Measurements from ENCODE around the gene SOCS1. TPM values are rescaled to one million over a fixed set of nuclear protein-coding genes. Genes with fewer than 3 reads are reported as not detected.

The SOCS1 gene
- total and polyA plus RNA-seq, 9 of the 15 experiments (the other 6 are each of a cell fraction or from before 2014, with no cell fraction given), result 0.04 to 7.5 (median 2.3) TPM

DNA sequence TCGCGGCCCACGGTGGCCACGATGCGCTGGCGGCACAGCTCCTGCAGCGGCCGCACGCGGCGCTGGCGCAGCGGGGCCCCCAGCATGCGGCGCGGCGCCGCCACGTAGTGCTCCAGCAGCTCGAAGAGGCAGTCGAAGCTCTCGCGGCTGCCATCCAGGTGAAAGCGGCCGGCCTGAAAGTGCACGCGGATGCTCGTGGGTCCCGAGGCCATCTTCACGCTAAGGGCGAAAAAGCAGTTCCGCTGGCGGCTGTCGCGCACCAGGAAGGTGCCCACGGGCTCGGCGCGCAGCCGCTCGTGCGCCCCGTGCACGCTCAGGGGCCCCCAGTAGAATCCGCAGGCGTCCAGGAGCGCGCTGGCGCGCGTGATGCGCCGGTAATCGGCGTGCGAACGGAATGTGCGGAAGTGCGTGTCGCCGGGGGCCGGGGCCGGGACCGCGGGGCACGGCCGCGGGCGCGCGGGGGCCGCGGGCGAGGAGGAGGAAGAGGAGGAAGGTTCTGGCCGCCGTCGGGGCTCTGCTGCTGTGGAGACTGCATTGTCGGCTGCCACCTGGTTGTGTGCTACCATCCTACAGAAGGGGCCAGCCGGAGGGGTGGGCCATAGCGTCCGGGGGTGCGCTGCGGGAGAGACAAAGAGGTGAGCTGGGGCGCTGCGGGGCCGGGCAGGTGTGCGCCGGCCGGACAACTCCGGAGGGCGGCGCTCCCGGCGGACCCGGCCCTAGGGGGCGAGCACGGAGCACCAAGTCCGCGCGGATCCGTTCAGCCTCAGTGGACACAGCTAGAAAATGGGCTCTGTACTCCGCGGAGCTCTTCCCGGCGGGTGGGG lies 879 bp downstream of the SOCS1 start (continued):
- TF ChIP-seq USF2 (CRISPR knock-in tag; IDR thresholded peaks at IDR 0.05), result no peak
- TF ChIP-seq, protein P1, sequence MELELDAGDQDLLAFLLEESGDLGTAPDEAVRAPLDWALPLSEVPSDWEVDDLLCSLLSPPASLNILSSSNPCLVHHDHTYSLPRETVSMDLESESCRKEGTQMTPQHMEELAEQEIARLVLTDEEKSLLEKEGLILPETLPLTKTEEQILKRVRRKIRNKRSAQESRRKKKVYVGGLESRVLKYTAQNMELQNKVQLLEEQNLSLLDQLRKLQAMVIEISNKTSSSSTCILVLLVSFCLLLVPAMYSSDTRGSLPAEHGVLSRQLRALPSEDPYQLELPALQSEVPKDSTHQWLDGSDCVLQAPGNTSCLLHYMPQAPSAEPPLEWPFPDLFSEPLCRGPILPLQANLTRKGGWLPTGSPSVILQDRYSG (tag; conservative IDR thresholded peaks at IDR 0.05; ENCODE audit: low read depth), result peak; percentile 81; the same call in 1 of the 2 replicates
- TF ChIP-seq, protein P2, sequence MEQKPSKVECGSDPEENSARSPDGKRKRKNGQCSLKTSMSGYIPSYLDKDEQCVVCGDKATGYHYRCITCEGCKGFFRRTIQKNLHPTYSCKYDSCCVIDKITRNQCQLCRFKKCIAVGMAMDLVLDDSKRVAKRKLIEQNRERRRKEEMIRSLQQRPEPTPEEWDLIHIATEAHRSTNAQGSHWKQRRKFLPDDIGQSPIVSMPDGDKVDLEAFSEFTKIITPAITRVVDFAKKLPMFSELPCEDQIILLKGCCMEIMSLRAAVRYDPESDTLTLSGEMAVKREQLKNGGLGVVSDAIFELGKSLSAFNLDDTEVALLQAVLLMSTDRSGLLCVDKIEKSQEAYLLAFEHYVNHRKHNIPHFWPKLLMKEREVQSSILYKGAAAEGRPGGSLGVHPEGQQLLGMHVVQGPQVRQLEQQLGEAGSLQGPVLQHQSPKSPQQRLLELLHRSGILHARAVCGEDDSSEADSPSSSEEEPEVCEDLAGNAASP (IDR thresholded peaks at IDR 0.05), result no peak
- TF ChIP-seq ZFPM2 (CRISPR knock-in tag; IDR thresholded peaks at IDR 0.05), result no peak
- TF ChIP-seq DEAF1 (CRISPR knock-in tag; IDR thresholded peaks at IDR 0.05), result no peak
- TF ChIP-seq ZBTB17 (CRISPR knock-in tag; IDR thresholded peaks at IDR 0.05), result peak; percentile 77; the same call in 1 of the 2 replicates
- TF ChIP-seq RBM17 (IDR thresholded peaks at IDR 0.05; ENCODE audit: borderline replicate concordance, low read depth, low read length), result no peak
- TF ChIP-seq TFAP4 (CRISPR knock-in tag; IDR thresholded peaks at IDR 0.05; ENCODE audit: borderline replicate concordance), result 0 out of 2 replicates have a peak, but pooled peaks have one; percentile 11
- no peak for TF ChIP-seq PHF21A (IDR thresholded peaks at IDR 0.05; ENCODE audit: borderline replicate concordance, low read depth)
- TF ChIP-seq ATF6 (CRISPR knock-in tag; IDR thresholded peaks at IDR 0.05), result no peak
- TF ChIP-seq NRF1 (conservative IDR thresholded peaks at IDR 0.05 in 1 of 2, IDR thresholded peaks at IDR 0.05 in 1 of 2), result peak; percentile 67 to 72; a peak in 3 of 4 replicates
- TF ChIP-seq ZNF57 (CRISPR knock-in tag; IDR thresholded peaks at IDR 0.05), result no peak
- TF ChIP-seq SRSF1 (IDR thresholded peaks at IDR 0.05; ENCODE audit: low read depth, low read length), result no peak
- TF ChIP-seq SIRT6 (IDR thresholded peaks at IDR 0.05; ENCODE audit: low read depth, low read length), result no peak

All from K562 (cell line).